DND-41 (cell line): Measurements from ENCODE around the gene APOE.

Experiments
- ATAC-seq: fragments of 200-7000 bp; cut with Tn5 transposase; 3 replicates; pipeline ENCODE4 v1.9.1; 2021; ENCODE audit warnings: low read depth; ENCODE audit not compliant: insufficient read depth
- DNase-seq: peaks from one replicate; pipeline ENCODE4 v3.0.0-alpha.2; 2020
- H2AFZ ChIP-seq: 2 replicates; pipeline ENCODE4 v1.6.0; 2012; ENCODE audit warnings: low read depth, low read length
- H3K27ac ChIP-seq: 2 replicates; pipeline ENCODE4 v1.5.1; 2012; ENCODE audit warnings: low read length, inconsistent platforms
- H3K27me3 ChIP-seq: fragments of 200-600 bp; sonication (generic); 2 replicates; pipeline ENCODE4 v1.6.0; 2012; ENCODE audit warnings: low read length, mild to moderate bottlenecking, inconsistent platforms; ENCODE audit not compliant: insufficient read depth, poor library complexity
- H3K36me3 ChIP-seq: 2 replicates; pipeline ENCODE4 v1.5.1; 2012; ENCODE audit warnings: low read length, inconsistent platforms; ENCODE audit not compliant: insufficient read depth
- H3K4me1 ChIP-seq: 2 replicates; pipeline ENCODE4 v1.5.1; 2012; ENCODE audit warnings: mild to moderate bottlenecking, low read length; ENCODE audit not compliant: insufficient read depth
- H3K4me2 ChIP-seq: 2 replicates; pipeline ENCODE4 v1.6.0; 2012; ENCODE audit warnings: mild to moderate bottlenecking, moderate library complexity, low read length, inconsistent platforms; ENCODE audit not compliant: insufficient read depth
- H3K4me3 ChIP-seq, 2 experiments: fragments of 200-600 bp in 1 of 2; shearing (Covaris generic) in 1 of 2; 2 replicates each; pipeline ENCODE4 v1.5.1; 2012 to 2016; ENCODE audit warnings: inconsistent platforms in 2 of 2, low read length in 2 of 2, mild to moderate bottlenecking in 2 of 2, low read depth in 1 of 2, moderate library complexity in 1 of 2
- H3K79me2 ChIP-seq: 2 replicates; pipeline ENCODE4 v1.6.0; 2012; ENCODE audit warnings: low read length, inconsistent platforms; ENCODE audit not compliant: insufficient read depth
- H3K9ac ChIP-seq: 2 replicates; pipeline ENCODE4 v1.6.0; 2012; ENCODE audit warnings: low read depth, mild to moderate bottlenecking, inconsistent platforms, low read length, moderate library complexity
- H3K9me3 ChIP-seq: 2 replicates; pipeline ENCODE4 v1.5.1; 2012; ENCODE audit warnings: low read length, moderate library complexity, mild to moderate bottlenecking, inconsistent platforms; ENCODE audit not compliant: insufficient read depth, severe bottlenecking
- H4K20me1 ChIP-seq: 2 replicates; pipeline ENCODE4 v1.6.0; 2012; ENCODE audit warnings: low read length; ENCODE audit not compliant: insufficient read depth
- EZH2 ChIP-seq: IDR thresholded peaks from 3 replicates; pipeline ENCODE4 v1.6.1; 2012; ENCODE audit warnings: borderline replicate concordance, low read depth, mild to moderate bottlenecking, moderate library complexity, low read length, inconsistent platforms; ENCODE audit not compliant: severe bottlenecking
- TF ChIP-seq, protein P1 (sequence below): IDR thresholded peaks from 2 replicates; pipeline ENCODE4 v1.5.1; 2012; ENCODE audit warnings: borderline replicate concordance, low read length, moderate library complexity, mild to moderate bottlenecking; ENCODE audit not compliant: poor library complexity, severe bottlenecking; ENCODE audit errors: extremely low read depth

The APOE gene

DNA sequence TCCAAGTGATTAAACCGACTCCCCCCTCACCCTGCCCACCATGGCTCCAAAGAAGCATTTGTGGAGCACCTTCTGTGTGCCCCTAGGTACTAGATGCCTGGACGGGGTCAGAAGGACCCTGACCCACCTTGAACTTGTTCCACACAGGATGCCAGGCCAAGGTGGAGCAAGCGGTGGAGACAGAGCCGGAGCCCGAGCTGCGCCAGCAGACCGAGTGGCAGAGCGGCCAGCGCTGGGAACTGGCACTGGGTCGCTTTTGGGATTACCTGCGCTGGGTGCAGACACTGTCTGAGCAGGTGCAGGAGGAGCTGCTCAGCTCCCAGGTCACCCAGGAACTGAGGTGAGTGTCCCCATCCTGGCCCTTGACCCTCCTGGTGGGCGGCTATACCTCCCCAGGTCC is 2.0 kb downstream of the APOE start:
- Histone ChIP-seq H3K4me3 (no peak overlapping the region), H3K79me2 (no peaks in the 10 kb centered on the region), H4K20me1 (peaks cover 12% of the 10 kb centered on the region), H3K27ac (no peak overlapping the region), H3K27me3 (no peaks in the 10 kb centered on the region), H2AFZ (no peak overlapping the region), H3K36me3 (peaks cover 12% of the 10 kb centered on the region), H3K9ac (no peak overlapping the region), H3K4me1 (no peaks in the 10 kb centered on the region), H3K4me2 (no peak overlapping the region), H3K9me3 (no peaks in the 10 kb centered on the region)
- ATAC-seq (no peak), DNase-seq (no peak)
- TF ChIP-seq, protein P1, sequence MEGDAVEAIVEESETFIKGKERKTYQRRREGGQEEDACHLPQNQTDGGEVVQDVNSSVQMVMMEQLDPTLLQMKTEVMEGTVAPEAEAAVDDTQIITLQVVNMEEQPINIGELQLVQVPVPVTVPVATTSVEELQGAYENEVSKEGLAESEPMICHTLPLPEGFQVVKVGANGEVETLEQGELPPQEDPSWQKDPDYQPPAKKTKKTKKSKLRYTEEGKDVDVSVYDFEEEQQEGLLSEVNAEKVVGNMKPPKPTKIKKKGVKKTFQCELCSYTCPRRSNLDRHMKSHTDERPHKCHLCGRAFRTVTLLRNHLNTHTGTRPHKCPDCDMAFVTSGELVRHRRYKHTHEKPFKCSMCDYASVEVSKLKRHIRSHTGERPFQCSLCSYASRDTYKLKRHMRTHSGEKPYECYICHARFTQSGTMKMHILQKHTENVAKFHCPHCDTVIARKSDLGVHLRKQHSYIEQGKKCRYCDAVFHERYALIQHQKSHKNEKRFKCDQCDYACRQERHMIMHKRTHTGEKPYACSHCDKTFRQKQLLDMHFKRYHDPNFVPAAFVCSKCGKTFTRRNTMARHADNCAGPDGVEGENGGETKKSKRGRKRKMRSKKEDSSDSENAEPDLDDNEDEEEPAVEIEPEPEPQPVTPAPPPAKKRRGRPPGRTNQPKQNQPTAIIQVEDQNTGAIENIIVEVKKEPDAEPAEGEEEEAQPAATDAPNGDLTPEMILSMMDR: no peak
- no peak for TF ChIP-seq EZH2

GRCh38 chr19:44908074-44908835 is 2.7 kb downstream of the APOE start:
- Histone ChIP-seq H3K27me3 (no peaks in the 10 kb centered on the region), H4K20me1 (peaks cover 10% of the 10 kb centered on the region), H3K79me2 (no peaks in the 10 kb centered on the region)

DNA sequence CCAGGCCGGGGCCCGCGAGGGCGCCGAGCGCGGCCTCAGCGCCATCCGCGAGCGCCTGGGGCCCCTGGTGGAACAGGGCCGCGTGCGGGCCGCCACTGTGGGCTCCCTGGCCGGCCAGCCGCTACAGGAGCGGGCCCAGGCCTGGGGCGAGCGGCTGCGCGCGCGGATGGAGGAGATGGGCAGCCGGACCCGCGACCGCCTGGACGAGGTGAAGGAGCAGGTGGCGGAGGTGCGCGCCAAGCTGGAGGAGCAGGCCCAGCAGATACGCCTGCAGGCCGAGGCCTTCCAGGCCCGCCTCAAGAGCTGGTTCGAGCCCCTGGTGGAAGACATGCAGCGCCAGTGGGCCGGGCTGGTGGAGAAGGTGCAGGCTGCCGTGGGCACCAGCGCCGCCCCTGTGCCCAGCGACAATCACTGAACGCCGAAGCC is 3.3 kb downstream of the APOE start:
- Histone ChIP-seq H3K79me2 (no peaks in the 10 kb centered on the region), H3K4me3 (no peak overlapping the region), H3K4me1 (no peaks in the 10 kb centered on the region), H3K9me3 (no peaks in the 10 kb centered on the region), H4K20me1 (peaks cover 7% of the 10 kb centered on the region), H3K27me3 (no peaks in the 10 kb centered on the region), H3K27ac (no peak overlapping the region), H2AFZ (no peak overlapping the region), H3K36me3 (0 out of 2 replicates have a peak, but pooled peaks cover 1% of the 10 kb centered on the region), H3K4me2 (no peak overlapping the region), H3K9ac (no peak overlapping the region)
- TF ChIP-seq, protein P1: no peak
- no peak for TF ChIP-seq EZH2
- ATAC-seq (no peak), DNase-seq (no peak)

More at GRCh38 chr19:44908074-44908835, 2.7 kb downstream of the APOE start:
- Histone ChIP-seq H3K36me3 (peaks cover 5% of the 10 kb centered on the region; the same call in 1 of the 2 replicates), H3K4me1 (no peaks in the 10 kb centered on the region), H3K9ac (no peak overlapping the region), H3K4me2 (no peak overlapping the region), H3K27ac (no peak overlapping the region), H3K9me3 (no peaks in the 10 kb centered on the region), H2AFZ (no peak overlapping the region), H3K4me3 (no peak overlapping the region)
- ATAC-seq (no peak), DNase-seq (no peak)
- TF ChIP-seq, protein P1: no peak
- TF ChIP-seq EZH2: no peak
